Memory B cell (primary cell): Measurements from ENCODE around the gene PSMD7.

Source experiments
- ATAC-seq: fragments of 150-1000 bp; cut with Tn5 transposase; 2 replicates; pipeline ENCODE4 v1.10.0; 2021; ENCODE audit warnings: low read depth, mild to moderate bottlenecking, moderate library complexity
- DNase-seq, 2 donors: peaks; one replicate each; pipeline ENCODE4 v3.0.0; 2022; ENCODE audit warnings: low spot score in 2 of 2
- H3K27ac Mint-ChIP-seq: one replicate; pipeline ENCODE4 v1.8.0; 2022; ENCODE audit warnings: mild to moderate bottlenecking, moderate library complexity, mixed read lengths
- H3K27me3 Mint-ChIP-seq: one replicate; pipeline ENCODE4 v1.8.0; 2022; ENCODE audit warnings: mixed read lengths
- H3K36me3 Mint-ChIP-seq: one replicate; pipeline ENCODE4 v1.8.0; 2022; ENCODE audit warnings: mild to moderate bottlenecking, mixed read lengths
- H3K4me1 Mint-ChIP-seq: one replicate; pipeline ENCODE4 v1.8.0; 2022; ENCODE audit warnings: mixed read lengths
- H3K4me3 Mint-ChIP-seq: one replicate; pipeline ENCODE4 v1.8.0; 2022; ENCODE audit warnings: mild to moderate bottlenecking, moderate library complexity, mixed read lengths
- H3K9me3 Mint-ChIP-seq: one replicate; pipeline ENCODE4 v1.8.0; 2022; ENCODE audit warnings: mixed read lengths

PSMD7 gene

DNA sequence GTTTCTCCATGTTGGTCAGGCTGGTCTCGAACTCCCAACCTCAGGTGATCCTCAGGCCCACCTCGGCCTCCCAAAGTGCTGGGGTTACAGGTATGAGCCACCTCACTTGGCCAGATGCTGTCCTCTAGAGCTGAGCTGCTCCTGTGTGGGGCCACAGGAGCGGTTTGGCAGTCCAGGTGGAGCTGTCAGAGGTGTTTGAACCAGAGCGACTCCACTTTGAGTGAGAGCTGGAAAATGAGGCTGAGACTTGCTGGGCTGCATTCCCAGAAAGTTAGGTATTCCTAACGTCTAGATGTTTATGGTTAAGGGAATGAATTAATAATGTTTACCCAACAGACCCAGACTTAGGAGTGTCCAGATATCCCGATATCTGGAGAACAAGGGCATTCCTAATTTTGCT lies 16.8 kb upstream of the PSMD7 start:
- Mint-ChIP-seq H3K9me3 (peaks cover 3% of the 10 kb centered on the region), H3K4me3 (no peak overlapping the region), H3K36me3 (peaks cover 6% of the 10 kb centered on the region), H3K4me1 (no peaks in the 10 kb centered on the region), H3K27ac (no peak overlapping the region), H3K27me3 (peaks cover 6% of the 10 kb centered on the region)
- no peak for DNase-seq
- ATAC-seq = no peak

DNA sequence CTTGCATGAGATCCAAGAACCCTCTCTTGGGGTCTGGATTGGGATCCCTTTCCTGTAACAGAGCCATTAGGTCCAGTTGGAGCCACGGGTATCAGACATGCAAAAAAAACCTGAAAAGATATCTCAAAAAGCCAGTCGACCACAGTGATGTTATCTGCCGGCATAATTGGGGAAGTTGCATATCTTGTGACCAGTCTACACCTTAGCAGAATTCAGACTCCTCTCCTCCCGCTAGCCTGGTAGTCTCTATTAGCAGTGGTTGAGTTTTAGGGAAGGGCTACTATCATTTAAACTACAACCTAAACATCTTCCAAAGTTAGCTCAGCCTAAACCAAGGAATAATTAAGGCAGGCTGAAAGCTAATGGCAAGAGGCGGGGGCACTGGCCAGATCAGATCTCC lies 16.2 kb upstream of the PSMD7 start:
- peaks cover 6% of the 10 kb centered on the region for H3K36me3 Mint-ChIP-seq
- peaks cover 6% of the 10 kb centered on the region for H3K27me3 Mint-ChIP-seq
- H3K27ac Mint-ChIP-seq = no peak overlapping the region

DNA sequence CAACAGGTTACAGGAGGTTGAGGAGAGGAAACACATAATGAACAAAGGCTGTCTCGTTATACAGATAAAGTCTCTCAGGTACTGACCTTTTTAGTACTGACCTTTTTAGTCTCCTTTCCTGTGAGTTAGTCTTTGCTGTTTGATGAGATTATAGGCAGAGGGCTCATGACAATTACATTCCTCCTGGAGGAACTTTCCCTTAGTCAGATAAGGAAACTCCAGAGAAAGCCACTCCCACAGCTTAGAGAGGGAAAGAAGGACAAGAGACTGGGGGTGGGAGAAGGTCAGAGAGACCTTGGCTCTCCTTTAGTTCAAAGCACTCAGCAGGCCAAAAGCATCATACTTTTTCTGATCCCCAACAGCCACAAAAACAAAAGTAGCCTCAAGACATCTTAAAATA lies 15.3 kb upstream of the PSMD7 start:
- Mint-ChIP-seq H3K4me1 (no peaks in the 10 kb centered on the region), H3K36me3 (peaks cover 6% of the 10 kb centered on the region), H3K27me3 (peaks cover 6% of the 10 kb centered on the region), H3K4me3 (no peak overlapping the region), H3K27ac (no peak overlapping the region), H3K9me3 (peaks cover 3% of the 10 kb centered on the region)
- no peak for DNase-seq
- ATAC-seq = no peak

More for the DNA sequence above, 16.2 kb upstream of the PSMD7 start:
- DNase-seq (no peak), ATAC-seq (no peak)
- Mint-ChIP-seq H3K4me1 (no peaks in the 10 kb centered on the region), H3K9me3 (peaks cover 3% of the 10 kb centered on the region), H3K4me3 (no peak overlapping the region)

DNA sequence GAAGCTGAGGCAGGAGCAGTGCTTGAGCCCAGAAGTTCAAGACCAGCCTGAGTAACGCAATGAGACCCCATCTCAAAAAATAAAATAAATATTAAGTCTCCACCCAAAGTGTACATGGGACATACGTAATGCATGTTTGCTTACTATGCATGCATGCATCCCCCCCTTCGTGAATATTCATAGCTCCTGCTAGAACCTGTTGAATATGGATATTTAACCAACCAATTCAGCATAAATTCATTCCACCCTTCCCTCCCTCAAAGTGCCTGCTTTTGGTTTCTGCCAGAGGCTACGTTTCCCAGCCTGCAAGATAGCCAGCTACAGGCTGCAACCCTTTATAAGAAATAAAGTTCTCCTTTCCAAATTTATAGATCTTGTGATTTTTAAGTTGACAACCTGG lies 12.9 kb upstream of the PSMD7 start:
- no peaks in the 10 kb centered on the region for H3K4me1 Mint-ChIP-seq
- no peak overlapping the region for H3K27ac Mint-ChIP-seq
- ATAC-seq (no peak), DNase-seq (no peak)
- H3K4me3 Mint-ChIP-seq = no peak overlapping the region
- peaks cover 6% of the 10 kb centered on the region for H3K36me3 Mint-ChIP-seq
- peaks cover 3% of the 10 kb centered on the region for H3K9me3 Mint-ChIP-seq
- peaks cover 4% of the 10 kb centered on the region for H3K27me3 Mint-ChIP-seq

DNA sequence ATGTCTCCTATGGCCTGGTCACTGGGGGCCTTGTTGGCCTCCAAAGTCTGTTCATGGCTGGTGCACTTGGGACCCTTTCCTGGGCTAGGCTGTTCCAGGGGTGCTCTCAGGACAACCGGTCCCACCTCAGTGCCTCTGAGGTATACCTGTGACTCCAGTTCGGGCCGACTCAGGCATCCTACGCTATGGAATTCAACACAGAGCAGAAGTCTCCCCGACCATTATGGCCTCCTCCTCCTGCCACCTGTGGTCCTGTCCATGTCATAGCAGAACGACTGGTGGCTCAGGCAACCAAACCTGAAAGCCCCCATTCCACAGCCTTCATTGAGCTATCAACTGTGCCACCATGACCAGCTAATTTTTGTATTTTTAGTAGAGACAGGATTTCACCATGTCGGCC lies 8.5 kb upstream of the PSMD7 start:
- H3K4me3 Mint-ChIP-seq = no peak overlapping the region
- ATAC-seq (no peak), DNase-seq (no peak)
- peaks cover 2% of the 10 kb centered on the region for H3K9me3 Mint-ChIP-seq
- no peaks in the 10 kb centered on the region for H3K27me3 Mint-ChIP-seq
- no peak overlapping the region for H3K27ac Mint-ChIP-seq
- peaks cover 9% of the 10 kb centered on the region for H3K36me3 Mint-ChIP-seq
- H3K4me1 Mint-ChIP-seq = peaks cover 3% of the 10 kb centered on the region

DNA sequence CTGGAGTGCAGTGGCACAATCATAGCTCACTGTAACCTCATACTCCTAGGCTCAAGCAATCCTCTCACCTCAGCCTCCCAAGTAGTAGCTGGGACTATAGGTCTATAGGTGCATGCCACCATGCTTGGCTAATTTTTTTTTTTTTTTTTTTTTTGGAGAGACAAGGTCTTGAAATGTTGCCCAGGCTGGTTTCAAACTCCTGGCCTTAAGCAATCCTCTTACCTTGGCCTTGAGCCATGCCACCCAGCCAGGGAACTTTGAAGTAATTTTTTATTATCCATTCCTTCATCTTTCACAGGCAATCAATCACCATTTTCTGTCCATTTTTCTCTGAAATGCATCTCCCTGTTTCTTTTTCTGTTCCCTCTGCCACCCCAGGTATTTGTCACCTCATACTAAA lies 6.3 kb upstream of the PSMD7 start:
- ATAC-seq (no peak), DNase-seq (no peak)
- no peaks in the 10 kb centered on the region for H3K27me3 Mint-ChIP-seq
- no peak overlapping the region for H3K4me3 Mint-ChIP-seq
- peaks cover 5% of the 10 kb centered on the region for H3K4me1 Mint-ChIP-seq
- no peak overlapping the region for H3K27ac Mint-ChIP-seq
- peaks cover 2% of the 10 kb centered on the region for H3K9me3 Mint-ChIP-seq
- H3K36me3 Mint-ChIP-seq = peaks cover 9% of the 10 kb centered on the region

DNA sequence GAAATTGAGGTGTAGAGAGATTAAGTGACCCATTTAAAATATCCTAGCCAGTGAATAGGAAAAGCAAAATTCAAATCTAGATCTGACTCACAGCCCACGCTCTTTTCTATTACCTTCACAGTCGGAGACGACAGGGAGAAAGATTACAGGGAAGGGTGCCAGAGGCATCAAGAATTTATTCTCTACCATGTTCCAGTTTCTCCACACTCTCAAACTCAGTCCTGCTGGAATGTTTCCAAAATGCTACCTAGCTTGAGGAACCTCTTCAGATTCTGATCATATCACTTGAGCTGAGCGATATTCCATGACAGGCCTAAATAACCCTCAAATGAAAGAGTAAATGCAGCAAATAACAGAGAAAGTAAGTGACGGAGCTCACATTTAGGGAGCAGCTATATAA lies 5.4 kb upstream of the PSMD7 start:
- DNase-seq (no peak), ATAC-seq (no peak)
- peaks cover 9% of the 10 kb centered on the region for H3K36me3 Mint-ChIP-seq
- no peak overlapping the region for H3K27ac Mint-ChIP-seq
- H3K27me3 Mint-ChIP-seq = no peaks in the 10 kb centered on the region
- H3K4me3 Mint-ChIP-seq = no peak overlapping the region
- H3K9me3 Mint-ChIP-seq = peaks cover 2% of the 10 kb centered on the region
- H3K4me1 Mint-ChIP-seq = peaks cover 11% of the 10 kb centered on the region

DNA sequence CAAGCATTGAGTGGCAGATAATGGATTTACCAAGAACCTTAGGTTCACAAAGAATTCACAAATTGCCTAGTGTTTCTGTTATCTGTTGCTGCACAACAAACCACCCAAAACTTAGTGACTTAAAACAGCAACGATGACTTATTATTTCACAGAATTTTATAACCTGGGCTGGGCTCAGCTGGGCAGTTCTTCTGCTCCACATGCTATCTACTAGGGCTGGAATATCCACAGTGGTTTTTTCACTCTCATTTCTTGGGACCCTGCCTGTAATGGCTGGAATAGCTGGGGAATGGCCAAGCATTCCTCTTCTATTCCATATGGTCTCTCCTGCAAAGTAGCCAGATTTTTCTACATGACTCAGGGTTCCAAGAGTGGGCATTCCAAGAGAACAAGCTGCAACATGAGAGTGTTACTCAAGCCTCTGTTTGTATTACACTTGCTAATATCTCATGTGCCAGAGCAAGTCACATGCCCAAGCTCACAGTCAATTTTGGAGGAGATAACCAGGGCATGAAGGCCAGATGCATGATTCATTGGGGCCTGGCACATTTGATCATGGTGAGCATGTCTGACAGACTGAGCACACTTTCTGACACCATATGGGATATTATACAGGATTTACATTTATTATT lies 4.9 kb upstream of the PSMD7 start:
- peaks cover 2% of the 10 kb centered on the region for H3K9me3 Mint-ChIP-seq
- H3K36me3 Mint-ChIP-seq = peaks cover 9% of the 10 kb centered on the region
- H3K27ac Mint-ChIP-seq = no peak overlapping the region
- H3K4me3 Mint-ChIP-seq = no peak overlapping the region
- no peak for ATAC-seq
- peaks cover 11% of the 10 kb centered on the region for H3K4me1 Mint-ChIP-seq
- no peaks in the 10 kb centered on the region for H3K27me3 Mint-ChIP-seq
- no peak for DNase-seq

DNA sequence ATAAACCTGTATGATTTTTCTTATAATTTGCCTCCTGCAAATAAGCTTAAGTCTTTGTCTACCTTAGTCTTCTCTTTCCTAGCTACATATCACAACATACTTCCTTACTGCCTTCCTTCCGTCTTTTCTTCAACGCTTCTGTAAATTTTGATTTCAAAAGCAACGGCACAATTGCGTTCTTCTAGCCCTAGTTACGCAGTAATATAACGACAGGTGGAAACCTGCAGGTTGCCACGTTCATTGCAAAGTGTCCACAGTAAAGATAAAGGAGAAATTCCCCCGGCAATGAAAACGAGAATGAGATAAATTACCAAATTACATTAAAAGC lies 546 bp upstream of the PSMD7 start:
- DNase-seq (no peak), ATAC-seq (peak; percentile 36)
- Mint-ChIP-seq H3K36me3 (peaks cover 9% of the 10 kb centered on the region), H3K4me1 (peaks cover 12% of the 10 kb centered on the region), H3K9me3 (peaks cover 2% of the 10 kb centered on the region), H3K4me3 (peak overlapping the region; percentile 94), H3K27ac (peak overlapping the region; percentile 99), H3K27me3 (no peaks in the 10 kb centered on the region)

DNA sequence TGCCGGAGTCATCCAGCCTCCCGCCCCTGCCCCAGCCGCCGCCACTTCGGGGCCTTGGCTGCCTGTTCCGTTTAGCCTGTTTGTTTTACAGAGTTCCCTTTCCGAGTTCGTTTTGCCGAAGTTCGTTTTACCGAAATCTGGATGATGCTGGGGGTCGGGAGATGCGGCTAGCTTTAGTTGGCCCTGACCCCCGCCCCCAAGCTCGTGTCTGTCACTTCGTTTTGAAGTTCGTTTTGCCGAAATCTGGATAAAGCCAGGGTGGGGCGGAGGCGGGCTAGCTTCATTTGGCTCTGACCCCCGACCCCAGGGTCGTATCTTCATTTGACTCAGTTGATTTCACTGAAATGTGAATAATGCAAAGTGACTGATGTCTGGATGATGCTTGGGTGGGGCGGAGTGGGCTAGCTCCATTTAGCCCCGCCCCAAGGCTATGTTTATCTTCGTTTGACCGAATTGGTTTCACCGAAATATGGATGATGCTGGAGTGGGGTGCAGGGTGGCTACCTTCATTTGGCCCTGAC lies 591 bp downstream of the PSMD7 start:
- Mint-ChIP-seq H3K27ac (peak overlapping the region; percentile 99), H3K27me3 (no peaks in the 10 kb centered on the region), H3K36me3 (peaks cover 6% of the 10 kb centered on the region), H3K4me1 (peaks cover 12% of the 10 kb centered on the region), H3K9me3 (no peaks in the 10 kb centered on the region), H3K4me3 (peak overlapping the region; percentile 94)
- DNase-seq = peak; percentile 3 to 25
- peak; percentile 10 for ATAC-seq

DNA sequence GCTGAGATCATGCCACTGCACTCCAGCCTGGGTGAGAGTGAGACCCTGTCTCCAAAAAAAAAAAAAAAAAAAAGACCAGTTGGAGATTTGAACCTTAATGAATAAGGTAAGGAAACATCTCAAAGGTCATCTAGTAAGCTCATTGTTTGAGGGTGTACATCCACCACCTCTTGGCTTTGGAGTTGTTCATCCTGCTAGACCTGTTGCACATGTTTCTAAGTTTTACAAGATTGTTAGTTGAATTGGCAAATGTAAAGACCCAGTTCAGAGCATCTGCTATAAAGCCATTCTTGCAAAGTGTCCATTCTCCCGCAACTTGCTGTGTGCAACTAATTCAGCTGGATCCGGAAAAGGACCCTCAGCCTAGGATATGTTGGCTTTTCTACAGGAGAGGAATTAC lies 1.5 kb downstream of the PSMD7 start:
- Mint-ChIP-seq H3K9me3 (no peaks in the 10 kb centered on the region), H3K4me1 (peaks cover 12% of the 10 kb centered on the region), H3K4me3 (peak overlapping the region; percentile 24), H3K36me3 (peaks cover 10% of the 10 kb centered on the region), H3K27ac (peak overlapping the region; percentile 99), H3K27me3 (no peaks in the 10 kb centered on the region)
- no peak for ATAC-seq
- no peak for DNase-seq

DNA sequence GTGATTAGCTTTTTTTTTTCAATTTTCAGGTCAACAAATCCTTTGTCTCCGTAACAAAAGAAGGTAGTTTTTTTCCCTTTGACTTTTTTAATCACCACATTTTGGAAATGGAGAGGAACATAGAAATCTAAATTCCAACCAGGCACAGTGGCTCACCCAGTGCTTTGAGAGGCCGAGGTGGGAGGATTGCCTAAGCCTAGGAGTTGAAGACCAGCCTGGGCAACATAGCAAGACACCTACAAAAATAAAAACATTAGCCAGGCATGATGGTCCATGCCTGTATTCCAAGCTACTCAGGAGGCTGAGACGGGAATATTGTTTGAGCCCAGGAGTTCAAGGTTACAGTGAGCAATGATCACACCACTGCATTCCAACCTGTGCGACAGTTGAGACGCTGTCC lies 5.7 kb downstream of the PSMD7 start:
- DNase-seq (no peak), ATAC-seq (no peak)
- Mint-ChIP-seq H3K4me1 (peaks cover 4% of the 10 kb centered on the region), H3K27me3 (no peaks in the 10 kb centered on the region), H3K36me3 (peaks cover 18% of the 10 kb centered on the region), H3K4me3 (no peak overlapping the region), H3K9me3 (no peaks in the 10 kb centered on the region), H3K27ac (no peak overlapping the region)

DNA sequence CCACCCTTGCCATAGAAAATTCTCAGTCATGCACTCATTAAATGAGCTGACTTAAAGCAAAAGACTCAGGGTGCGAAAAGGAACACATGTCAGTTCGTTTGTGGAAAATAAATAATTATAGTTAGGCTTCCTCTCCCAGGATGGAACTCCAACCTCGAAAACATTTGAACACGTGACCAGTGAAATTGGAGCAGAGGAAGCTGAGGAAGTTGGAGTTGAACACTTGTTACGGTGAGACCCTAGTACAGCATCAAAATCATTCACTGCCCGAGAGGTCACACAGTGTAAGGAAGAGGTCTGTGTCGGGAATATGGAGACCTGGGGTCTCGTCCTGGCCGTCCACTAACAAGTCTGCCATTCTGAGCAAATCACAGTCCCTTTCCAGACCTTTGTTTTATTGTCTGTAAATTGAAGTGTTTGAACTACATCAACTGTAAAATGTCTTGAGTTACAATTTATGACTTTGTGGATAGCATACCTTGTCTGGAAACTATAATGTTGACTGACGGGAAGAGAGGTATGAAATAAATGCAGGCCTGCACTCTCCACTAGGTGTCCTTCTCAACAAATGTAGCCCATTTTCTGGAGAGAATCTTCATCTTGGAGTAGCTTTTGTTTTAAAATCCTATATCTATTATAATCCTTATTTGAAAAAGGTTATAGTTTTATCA lies 7.7 kb downstream of the PSMD7 start:
- Mint-ChIP-seq H3K4me3 (no peak overlapping the region), H3K27ac (no peak overlapping the region), H3K4me1 (peaks cover 2% of the 10 kb centered on the region), H3K9me3 (no peaks in the 10 kb centered on the region), H3K36me3 (peaks cover 18% of the 10 kb centered on the region), H3K27me3 (no peaks in the 10 kb centered on the region)
- DNase-seq (no peak), ATAC-seq (no peak)

DNA sequence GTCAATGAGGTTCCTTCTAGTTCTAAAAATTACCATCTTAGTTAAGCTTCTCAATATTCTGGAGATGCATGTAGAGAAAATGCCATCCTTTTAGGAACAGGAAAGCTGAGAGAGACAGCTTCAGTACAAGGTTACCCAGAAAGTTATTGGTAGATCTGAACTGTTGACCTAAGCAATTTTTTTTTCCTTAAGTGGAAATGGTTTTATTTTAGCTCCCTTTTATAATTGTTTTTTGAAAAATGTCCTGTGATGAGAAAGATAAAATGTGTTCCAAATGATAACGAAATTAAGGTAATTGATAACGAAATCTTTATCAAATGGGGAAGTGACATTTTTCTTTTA lies 8.2 kb downstream of the PSMD7 start:
- Mint-ChIP-seq H3K9me3 (no peaks in the 10 kb centered on the region), H3K4me3 (no peak overlapping the region), H3K36me3 (peaks cover 18% of the 10 kb centered on the region), H3K27me3 (no peaks in the 10 kb centered on the region), H3K27ac (no peak overlapping the region), H3K4me1 (no peaks in the 10 kb centered on the region)
- no peak for ATAC-seq
- DNase-seq = no peak

DNA sequence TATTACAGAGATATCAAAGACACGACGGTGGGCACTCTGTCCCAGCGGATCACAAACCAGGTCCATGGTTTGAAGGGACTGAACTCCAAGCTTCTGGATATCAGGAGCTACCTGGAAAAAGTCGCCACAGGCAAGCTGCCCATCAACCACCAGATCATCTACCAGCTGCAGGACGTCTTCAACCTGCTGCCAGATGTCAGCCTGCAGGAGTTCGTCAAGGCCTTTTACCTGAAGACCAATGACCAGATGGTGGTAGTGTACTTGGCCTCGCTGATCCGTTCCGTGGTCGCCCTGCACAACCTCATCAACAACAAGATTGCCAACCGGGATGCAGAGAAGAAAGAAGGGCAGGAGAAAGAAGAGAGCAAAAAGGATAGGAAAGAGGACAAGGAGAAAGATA lies 8.7 kb downstream of the PSMD7 start:
- no peaks in the 10 kb centered on the region for H3K4me1 Mint-ChIP-seq
- peak overlapping the region; percentile 36 for H3K27ac Mint-ChIP-seq
- ATAC-seq (no peak), DNase-seq (no peak)
- H3K9me3 Mint-ChIP-seq = no peaks in the 10 kb centered on the region
- H3K4me3 Mint-ChIP-seq = no peak overlapping the region
- no peaks in the 10 kb centered on the region for H3K27me3 Mint-ChIP-seq
- peaks cover 16% of the 10 kb centered on the region for H3K36me3 Mint-ChIP-seq
